GM18511 (cell line): ENCODE results near the gene SETD4.
"Not testable (repeated sequence)": the region's sequence is repeated elsewhere in the genome, so short reads cannot be mapped to it uniquely, and the experiment has no call there.

Source experiments
- ATAC-seq: cut with Tn5 transposase; IDR thresholded peaks from one replicate; pipeline ENCODE4 v1.9.1; 2021; ENCODE audit warnings: mild to moderate bottlenecking, moderate library complexity; ENCODE audit not compliant: unreplicated experiment

SETD4 gene, protein sequence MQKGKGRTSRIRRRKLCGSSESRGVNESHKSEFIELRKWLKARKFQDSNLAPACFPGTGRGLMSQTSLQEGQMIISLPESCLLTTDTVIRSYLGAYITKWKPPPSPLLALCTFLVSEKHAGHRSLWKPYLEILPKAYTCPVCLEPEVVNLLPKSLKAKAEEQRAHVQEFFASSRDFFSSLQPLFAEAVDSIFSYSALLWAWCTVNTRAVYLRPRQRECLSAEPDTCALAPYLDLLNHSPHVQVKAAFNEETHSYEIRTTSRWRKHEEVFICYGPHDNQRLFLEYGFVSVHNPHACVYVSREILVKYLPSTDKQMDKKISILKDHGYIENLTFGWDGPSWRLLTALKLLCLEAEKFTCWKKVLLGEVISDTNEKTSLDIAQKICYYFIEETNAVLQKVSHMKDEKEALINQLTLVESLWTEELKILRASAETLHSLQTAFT

DNA sequence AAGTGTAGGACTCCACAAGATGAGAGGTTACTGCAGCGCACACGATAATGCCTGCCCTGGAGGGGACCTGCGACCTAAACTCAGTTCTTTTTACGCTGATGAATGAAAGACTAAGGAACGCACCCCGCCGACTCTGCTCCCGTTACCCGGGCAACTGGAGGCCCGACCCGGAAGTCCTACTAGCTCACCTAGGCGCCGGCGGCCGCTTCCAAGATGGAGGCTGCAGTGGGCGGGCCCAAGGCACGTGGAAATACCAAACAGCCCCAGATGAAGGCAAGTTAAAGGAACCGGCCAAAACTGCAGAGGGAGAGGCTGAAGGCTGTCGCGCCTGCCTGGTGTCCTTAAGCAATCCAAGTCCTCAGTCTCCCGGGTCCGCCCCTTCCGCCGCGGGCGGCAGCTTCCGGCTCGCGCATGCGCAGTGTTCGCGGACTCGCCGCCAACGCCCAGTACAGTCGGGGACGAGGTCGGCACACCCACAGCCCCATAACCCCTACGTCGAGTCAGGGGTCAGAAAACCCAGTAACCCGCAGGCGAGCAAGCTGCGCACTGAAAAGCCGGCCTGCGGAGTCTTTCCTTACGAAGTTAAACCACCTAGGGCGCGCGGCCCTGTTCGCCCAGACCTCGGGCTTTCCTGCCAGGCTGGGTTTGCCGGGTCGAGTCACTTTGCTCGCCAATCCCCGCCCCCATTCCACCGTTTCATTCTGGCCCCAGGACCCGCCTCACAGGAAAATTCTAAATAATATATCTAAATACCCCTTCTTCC lies at the start of gene SETD4:
Gene SETD4, minus strand, starts transcription at position 368 of the 763 bp plus-strand sequence. CDS start 1,638 bp downstream, outside the sequence.
- peak; percentile 93 for ATAC-seq

DNA sequence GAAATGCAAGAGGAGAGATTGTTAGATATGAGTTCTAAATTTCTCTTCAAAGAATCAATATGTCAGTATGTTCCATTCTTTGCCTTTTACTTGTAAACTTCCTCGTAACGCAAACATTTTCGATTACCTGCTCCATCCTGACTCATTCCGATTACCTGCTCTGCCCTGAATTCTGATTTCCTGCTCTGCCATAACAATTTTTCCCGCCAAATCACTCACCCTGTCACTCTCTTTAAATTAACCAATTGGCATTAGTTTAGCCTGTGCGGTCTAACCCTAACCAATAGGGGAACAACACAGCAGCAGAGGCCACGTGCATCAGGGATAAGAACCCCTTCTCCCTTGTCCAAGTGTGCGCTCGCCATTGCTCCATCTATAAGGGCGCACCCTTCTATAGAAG lies 49.5 kb upstream of the SETD4 start:
- ATAC-seq = no peak

DNA sequence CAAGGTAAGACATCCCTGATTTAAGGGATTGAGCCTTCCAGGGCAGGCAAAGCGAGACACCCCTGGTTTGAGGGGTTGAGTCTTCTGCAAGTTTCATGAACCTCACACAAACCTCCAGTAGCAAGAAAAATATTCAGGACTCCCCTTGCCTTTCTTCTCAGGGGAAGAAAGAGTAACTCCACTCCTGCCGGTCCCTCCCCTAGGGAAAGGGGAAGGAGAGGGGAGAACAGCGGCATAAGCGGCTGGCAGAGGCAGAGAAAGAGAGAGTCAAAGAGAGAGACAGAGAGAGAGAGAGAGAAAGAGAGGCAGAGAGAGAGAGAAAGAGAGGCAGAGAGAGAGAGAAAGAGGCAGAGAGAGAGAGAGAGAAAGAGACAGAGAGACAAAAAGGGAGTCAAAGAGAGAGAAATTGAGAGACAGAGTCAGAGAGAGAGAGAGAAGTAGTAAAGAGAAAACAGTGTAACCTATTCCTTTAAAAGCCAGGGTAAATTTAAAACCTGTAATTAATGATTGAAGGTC lies 45.1 kb upstream of the SETD4 start:
- ATAC-seq = no peak

DNA sequence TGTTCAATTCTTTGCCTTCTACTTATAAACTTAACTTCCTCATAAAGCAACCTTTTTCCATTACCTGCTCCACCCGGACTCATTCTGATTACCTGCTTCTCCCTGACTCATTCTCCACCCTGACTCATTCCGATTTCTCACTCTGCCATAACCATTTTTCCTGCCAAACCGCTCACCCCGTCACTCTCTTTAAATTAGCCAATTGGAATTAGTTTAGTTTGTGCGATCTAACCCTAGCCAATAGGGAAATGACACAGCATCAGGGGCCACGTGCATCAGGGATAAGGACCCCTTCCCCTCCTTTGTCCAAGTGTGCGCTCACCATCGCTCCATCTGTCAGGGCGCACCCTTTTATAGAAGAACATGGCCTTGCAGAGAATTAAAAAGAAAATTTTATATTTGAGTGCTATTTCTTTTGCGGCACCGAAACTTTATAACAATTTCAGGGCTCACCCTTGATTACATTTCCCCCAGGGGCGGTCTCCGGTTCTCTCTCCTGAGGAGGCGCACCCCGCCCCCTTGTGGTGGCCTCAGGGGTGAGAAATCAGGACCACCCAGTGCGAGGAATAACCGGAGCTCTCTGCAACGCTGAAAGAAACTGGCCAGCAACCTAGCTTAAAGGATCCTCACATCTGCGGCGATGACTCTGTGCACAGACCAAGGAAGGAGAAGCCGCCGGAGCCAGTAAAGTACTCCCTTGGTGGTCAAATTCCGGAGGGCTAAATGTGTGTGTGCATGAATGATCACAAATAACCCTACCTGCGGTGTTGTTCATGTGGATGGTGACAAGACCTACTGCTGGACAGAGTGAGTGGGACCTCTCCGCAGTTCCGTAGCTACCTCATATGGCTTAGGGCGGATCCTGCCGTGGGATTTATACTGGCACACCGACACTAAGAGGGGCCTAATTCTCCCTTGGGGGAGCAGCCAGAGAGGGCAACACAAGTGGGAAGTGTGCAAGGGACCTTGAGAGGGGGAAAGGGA lies 44.3 kb upstream of the SETD4 start:
- ATAC-seq = no peak

DNA sequence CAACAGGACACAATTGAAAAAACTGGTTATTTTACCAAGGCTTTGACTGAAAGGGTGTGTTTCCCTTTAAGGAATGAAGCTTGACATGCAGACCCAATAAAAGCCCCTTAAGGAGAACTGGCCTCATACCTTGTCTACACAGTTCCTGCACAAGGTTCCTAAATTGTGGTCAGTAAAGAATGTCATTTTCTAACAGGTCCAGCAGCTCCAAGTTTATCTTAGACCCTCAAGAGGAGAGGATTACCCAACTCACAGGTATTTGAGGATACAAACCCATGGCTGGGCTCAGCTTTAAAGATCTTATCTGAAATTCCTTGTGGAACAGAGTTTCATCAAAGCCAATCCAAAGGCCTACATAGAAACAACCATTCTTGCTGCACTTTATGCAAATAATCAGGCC lies 43.1 kb upstream of the SETD4 start:
- ATAC-seq = no peak

DNA sequence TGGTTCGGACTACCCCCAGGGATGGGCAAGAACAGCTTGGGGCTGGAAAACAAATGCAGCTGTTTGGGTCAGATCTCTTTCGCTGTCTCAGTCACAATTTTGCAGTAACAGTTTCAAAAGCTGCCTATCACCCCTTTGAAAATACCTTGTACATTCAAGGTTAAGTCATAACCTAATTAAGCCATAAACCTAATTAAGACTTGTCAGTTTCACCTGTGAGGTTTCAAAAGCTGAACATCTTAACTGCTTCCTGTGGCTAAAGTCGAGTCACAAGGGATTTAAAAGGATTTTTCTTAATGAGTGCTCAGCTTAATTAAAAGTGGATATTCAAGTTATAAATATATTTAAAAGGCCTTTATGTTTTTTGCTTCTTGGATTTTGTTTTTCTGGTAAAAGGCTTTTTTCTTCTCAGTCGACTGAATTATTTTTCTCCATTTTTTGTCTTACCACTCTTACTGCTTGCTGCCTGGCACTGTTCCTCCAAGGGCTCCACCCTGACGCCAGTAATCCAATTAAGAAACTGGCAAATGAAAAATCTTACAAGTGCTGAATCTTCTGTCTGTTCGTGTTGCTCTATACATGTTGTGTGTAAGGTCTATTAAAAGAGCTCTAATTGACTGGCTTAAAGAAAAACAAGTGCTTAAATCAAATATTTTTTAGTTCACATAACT lies 40.8 kb upstream of the SETD4 start:
- ATAC-seq = no peak

DNA sequence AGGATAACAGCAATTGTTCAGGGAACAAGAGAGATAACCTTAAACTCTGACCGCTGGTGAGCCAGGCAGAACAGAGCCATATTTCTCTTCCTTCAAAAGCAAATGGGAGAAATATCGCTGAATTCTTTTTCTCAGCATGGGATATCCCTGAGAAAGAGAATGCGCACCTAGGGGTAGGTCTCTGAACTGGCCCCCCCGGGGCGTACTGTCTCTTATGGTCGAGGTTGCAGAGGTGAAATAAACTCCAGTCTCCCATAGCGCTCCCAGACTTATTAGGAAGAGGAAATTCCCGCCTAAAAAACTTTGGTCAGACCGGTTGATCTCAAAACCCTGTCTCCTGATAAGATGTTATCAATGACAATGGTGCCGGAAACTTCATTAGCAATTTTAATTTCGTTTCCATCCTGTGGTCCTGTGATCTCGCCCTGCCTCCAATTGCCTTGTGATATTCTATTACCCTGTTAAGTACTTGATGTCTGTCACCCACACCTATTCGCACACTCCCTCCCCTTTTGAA lies 39.4 kb upstream of the SETD4 start:
- ATAC-seq = not testable (repeated sequence)

DNA sequence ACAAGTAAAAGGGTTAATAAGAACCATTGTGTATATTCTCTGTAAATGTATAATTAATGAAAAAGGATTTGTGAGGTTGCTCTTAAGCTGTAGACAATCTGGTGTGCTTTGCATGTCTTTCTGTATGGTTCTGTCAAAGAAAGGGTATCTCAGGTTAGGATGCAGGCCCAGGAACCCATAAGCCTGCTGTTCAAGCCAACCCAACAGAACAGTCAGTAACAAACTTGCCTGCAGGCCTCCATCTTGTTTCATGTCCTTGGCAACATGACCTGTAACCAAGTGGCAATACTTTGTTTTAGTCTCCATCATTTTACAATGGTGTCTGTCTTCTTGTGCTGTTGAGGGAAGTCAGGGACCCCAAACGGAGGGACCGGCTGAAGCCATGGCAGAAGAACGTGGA lies 38.7 kb upstream of the SETD4 start:
- ATAC-seq = no peak

DNA sequence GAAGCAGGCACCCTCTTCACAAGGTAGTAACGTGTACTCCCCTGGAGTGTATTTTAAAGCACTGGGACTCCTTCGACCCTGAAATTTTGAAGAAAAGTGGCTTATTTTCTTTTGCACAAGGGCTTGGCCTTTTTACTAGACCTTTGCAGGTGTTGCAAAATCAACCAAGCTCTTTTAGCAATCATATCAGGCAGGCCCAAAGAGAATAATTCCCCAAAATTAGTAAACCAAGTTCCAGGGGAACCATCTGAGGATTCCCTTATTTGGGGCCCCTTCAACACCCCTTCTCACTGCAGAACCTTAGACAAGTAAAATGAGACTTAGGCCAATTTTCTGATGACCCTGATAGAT lies 37.8 kb upstream of the SETD4 start:
- ATAC-seq = no peak

DNA sequence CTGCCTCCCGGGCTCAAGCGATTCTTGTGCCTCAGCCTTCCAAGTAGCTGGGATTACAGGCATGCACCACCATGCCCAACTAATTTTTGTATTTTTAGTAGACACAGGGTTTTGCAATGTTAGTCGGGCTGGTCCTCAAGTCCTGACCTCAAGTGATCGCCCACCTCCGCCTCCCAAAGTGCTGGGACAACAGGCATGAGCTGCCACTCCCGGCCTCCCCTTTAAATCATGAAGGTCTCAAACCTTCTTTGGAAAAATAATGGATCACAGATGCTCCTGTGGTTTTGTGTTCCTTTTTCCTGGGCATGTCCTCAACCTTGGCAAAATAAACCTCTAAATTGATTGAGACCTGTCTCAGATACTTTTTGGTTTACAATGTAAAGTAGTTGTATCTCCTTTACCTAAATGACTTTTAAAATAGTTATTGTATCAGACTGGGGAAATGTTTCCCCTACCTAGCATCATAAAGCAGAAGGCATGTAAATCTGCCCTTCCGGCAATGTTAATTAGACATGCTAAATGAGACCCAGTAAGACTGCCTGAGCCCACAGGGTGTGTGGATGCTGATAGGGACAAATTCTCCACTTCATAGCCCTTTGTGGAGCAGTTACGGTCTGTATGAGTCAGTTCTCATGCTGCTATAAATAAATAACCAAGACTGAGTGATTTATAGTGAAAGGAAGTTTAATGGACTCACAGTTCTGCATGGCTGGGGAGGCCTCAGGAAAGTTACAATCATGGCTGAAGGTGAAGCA lies 37.3 kb upstream of the SETD4 start:
- ATAC-seq = peak; percentile 88

DNA sequence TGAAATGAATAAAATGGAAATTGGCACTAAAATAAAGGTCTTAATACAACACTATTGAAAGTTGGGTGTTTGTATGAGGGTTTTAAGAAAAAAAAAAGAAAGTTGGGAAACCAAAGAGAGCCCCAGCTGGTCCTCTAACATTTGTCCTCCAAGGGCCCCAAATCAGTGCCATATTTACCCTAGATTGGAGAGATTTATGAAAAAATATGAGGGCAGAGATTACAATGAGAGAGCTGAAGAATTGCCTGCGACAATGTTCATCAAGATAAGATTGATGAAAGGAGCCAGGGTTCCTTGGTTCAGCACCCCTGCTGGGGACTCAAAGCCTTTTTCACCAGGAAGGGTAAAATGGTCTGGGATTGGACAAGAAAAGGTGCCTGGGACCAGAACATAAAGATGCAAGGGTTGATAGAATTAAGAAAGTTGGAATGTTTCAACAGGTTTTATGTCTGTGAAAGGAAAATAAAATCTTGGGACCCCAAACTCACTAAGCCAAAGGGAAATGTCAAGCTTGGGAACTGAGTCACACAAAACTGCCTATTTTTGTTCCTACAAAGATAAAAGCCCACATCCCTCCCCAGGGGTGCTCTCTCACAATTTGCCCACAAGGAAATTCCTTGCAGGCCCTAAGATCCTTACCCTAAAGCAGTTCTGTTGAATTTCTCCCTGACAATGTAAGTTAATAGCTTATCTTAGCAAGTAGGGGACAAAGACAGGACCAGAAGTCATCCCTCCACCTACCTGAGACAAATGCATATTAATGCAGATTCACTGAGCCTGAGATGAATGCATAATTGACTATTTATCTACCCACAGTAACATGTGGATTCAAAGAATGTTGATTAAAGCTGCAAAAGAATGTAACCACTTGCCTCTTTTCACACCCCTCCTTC lies 36.3 kb upstream of the SETD4 start:
- no peak for ATAC-seq

DNA sequence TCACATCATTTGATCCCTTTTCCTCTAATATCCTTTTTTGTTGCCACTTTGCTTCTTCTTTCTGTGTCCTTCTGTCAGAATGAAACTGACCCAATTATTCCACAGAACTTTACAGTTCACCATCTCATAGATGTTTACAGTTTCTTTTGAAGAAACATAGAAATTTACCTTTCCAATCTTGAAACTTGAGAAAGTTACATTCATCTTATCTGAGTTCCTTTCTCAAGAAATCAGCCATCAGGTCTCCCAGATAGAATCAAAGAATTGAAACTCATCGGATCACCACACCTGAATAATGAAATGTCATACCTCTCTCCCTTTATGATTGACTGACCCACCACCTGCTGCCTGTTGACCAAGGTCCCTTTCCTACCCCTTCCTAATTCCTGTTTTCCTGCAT lies 33.2 kb upstream of the SETD4 start:
- no peak for ATAC-seq

DNA sequence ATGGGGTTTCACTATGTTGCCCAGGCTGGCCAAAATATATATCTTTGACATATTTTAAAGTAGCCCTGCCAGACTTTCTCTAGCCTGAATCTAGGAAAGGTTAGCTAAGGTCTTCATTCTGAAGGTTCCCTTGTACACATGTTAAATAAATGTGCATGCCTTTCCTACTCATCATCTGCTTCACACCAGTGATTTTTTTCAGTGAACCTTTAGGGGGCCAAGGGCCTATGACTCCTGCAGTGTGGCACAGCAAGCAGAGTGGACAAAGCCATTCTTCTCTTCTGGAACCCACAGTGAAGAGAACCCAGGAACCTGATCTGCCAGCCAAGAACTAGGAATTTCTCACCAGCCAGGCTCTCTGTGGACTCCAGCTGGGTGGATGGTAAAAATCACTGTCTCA lies 32.4 kb upstream of the SETD4 start:
- no peak for ATAC-seq

DNA sequence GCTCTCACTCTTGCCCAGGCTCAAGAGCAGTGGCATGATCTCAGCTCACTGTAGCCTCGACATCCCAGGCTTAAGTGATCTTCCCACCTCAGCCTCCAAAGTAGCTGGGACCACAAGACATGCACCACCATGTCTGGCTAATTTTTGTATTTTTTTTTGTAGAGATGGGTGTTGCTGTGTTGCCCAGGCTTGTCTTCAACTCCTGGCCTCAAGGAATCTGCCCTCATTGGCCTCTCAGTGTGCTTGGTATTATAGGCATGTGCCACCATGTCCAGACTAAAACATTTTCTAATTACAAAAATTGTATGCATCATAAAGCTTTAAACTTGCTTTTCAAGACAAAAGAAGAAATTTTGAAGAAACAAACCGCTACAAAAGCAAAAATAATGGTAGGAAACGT lies 29.6 kb upstream of the SETD4 start:
- ATAC-seq = no peak

DNA sequence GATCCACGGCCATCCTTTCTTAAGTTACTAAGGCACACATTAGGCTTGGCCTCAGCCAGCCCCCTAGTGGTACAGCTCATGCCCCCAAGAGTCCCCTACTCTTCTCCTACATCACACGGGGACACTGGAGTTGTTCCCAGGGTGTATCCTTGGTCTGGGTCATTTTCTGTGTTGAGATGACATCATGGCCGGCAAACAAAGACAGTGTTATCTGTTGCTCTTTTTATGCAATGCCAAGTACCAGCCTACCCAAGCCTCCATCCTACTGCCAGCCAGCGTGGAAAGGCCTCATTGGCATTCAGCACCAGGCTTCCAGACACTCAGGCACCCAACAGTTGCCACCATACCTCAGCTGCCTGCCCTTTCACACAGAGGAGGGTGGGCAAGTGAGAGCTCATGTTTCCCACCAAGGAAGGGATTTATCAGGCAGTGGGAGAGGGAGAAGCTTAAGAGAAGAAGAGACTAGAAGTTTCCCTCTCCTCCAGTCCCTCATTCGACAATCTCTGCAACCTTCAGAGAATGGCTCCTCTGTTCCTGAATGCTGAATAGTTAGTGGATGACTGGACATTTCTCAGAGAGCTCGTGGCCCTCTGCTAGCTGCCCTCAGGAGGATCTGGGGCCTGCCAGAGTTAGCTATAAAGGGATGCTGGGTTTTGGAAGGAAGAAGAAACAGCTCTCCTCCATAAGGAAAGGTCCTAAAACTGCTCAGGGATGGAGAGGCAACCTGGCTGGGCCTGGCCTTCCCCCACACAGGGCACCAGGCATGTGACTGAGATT lies 27.2 kb upstream of the SETD4 start:
- no peak for ATAC-seq

DNA sequence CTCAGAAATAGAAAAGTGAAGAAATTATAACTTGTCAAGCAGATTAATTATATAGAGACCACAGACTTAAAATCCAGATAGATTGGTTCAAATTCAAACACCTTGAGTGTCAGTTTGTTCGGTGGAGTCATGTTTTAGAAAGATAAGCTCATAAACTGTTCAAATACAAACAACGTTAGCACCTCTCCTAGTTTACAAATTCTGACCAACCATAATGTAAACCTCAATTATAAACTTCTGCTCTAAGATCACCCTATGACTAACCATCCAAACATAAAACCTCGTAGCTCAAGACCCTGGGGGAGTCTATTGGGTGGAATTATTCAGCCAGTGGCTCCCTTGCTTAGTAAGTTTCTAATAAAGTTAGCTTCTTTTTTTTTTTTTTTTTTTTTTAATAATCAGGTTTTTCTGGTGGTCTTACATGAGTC lies 21.9 kb upstream of the SETD4 start:
- no peak for ATAC-seq

DNA sequence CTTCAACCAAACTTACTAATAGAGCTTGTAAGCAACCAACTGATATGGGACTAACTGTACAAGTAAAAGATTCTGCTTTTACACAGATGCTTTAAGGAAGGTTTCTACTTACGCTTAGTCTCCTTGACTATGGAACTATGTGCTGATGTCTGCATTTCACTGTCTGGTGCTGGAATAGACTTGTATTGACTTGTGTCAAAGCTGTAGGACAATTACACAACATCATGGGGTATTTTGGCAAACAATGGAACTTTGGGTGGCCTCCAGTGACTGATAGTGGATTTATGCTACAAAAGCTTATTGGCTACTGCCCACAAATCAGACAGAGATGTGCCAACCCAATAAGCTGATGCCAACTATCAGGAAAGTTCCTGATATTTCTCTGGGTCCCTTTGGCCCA lies 20.1 kb upstream of the SETD4 start:
- no peak for ATAC-seq

DNA sequence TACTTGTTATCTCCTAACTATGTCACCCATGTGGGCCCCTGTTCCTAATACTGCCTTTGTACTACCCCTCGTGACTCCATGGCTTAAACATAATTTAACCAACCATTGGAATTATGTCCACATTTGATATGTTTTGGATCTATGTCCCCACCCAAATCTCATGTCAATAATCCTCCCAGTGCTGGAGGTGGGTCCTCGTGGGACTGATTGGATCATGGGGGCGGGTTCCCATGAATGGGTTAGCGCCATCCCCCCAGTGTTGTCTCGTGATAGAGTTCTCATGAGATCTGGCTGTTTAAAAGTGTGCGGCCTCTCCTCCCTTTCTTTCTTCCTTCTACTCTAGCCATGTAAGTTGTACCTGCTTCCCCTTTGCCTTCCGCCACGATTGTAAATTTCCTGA lies 19.3 kb upstream of the SETD4 start:
- no peak for ATAC-seq
